Naive thymus-derived CD4-positive, alpha-beta T cell (primary cell): ENCODE results near the gene SNRNP70. TPM values are rescaled to one million over a fixed set of nuclear protein-coding genes. Genes with fewer than 3 reads are reported as not detected.

Experiments
- ATAC-seq: fragments of 150-1000 bp; cut with Tn5 transposase; 2 replicates; pipeline ENCODE4 v1.10.0; 2021; ENCODE audit warnings: mild to moderate bottlenecking, moderate library complexity
- CTCF ChIA-PET: fragments of 350-600 bp; sonication (Branson Sonifier 250); formaldehyde crosslinking; loops from one replicate; lab custom pipeline; 2021; ENCODE audit warnings: antibody characterized with exemption; lab: Charles Lee
- POLR2A ChIA-PET: fragments of 350-600 bp; sonication (Branson Sonifier 250); formaldehyde crosslinking; loops from one replicate; lab custom pipeline; 2021; ENCODE audit warnings: antibody characterized with exemption, inconsistent platforms; lab: Charles Lee
- DNase-seq, 9 donors: peaks; one replicate each; pipeline versions ENCODE4 v3.0.0 to v3.0.0-alpha.2; 2020 to 2022; ENCODE audit warnings: mixed read lengths in 1 of 9
- H3K27ac ChIP-seq: one replicate; pipeline ENCODE4 v1.7.0; 2013; ENCODE audit warnings: mild to moderate bottlenecking, low read depth, low read length, moderate library complexity
- H3K27me3 ChIP-seq, 2 donors: one replicate each; pipeline ENCODE4 v1.7.0; 2013; ENCODE audit warnings: low read length in 2 of 2, mild to moderate bottlenecking in 2 of 2, moderate library complexity in 2 of 2; ENCODE audit not compliant: control insufficient read depth in 2 of 2, insufficient read depth in 2 of 2
- H3K36me3 ChIP-seq, 3 experiments: 1 replicate in 2 of 3; 2 replicates in 1 of 3; pipeline ENCODE4 v1.7.0; 2013; ENCODE audit warnings: low read length in 3 of 3, mild to moderate bottlenecking in 3 of 3, moderate library complexity in 1 of 3; ENCODE audit not compliant: insufficient read depth in 3 of 3, control insufficient read depth in 2 of 3
- H3K4me1 ChIP-seq, 2 donors: one replicate each; pipeline ENCODE4 v1.7.0; 2013; ENCODE audit warnings: low read length in 2 of 2, mild to moderate bottlenecking in 2 of 2, moderate library complexity in 1 of 2; ENCODE audit not compliant: control insufficient read depth in 2 of 2, insufficient read depth in 2 of 2
- H3K4me3 ChIP-seq: 2 replicates; pipeline ENCODE4 v1.7.0; 2013; ENCODE audit warnings: mild to moderate bottlenecking, low read length
- H3K9me3 ChIP-seq, 3 experiments: 1 replicate in 2 of 3; 2 replicates in 1 of 3; pipeline ENCODE4 v1.7.0; 2013; ENCODE audit warnings: low read length in 3 of 3; ENCODE audit not compliant: control insufficient read depth in 2 of 3
- H3K27ac Mint-ChIP-seq, 9 donors: one replicate each; pipeline ENCODE4 v1.8.0; 2020 to 2022; ENCODE audit warnings: mixed read lengths in 9 of 9, mild to moderate bottlenecking in 8 of 9, moderate library complexity in 5 of 9, inconsistent platforms in 2 of 9
- H3K27me3 Mint-ChIP-seq, 5 donors: one replicate each; pipeline ENCODE4 v1.8.0; 2021 to 2022; ENCODE audit warnings: mixed read lengths in 5 of 5, mild to moderate bottlenecking in 1 of 5
- H3K36me3 Mint-ChIP-seq, 5 donors: one replicate each; pipeline ENCODE4 v1.8.0; 2020 to 2022; ENCODE audit warnings: mixed read lengths in 5 of 5, mild to moderate bottlenecking in 3 of 5, inconsistent platforms in 1 of 5
- H3K4me1 Mint-ChIP-seq, 7 donors: one replicate each; pipeline ENCODE4 v1.8.0; 2020 to 2022; ENCODE audit warnings: mixed read lengths in 7 of 7, mild to moderate bottlenecking in 3 of 7, inconsistent platforms in 1 of 7
- H3K4me3 Mint-ChIP-seq, 10 donors: one replicate each; pipeline ENCODE4 v1.8.0; 2020 to 2022; ENCODE audit warnings: mild to moderate bottlenecking in 10 of 10, mixed read lengths in 10 of 10, moderate library complexity in 6 of 10, inconsistent platforms in 2 of 10
- H3K9me3 Mint-ChIP-seq, 11 donors: one replicate each; pipeline ENCODE4 v1.8.0; 2020 to 2022; ENCODE audit warnings: mixed read lengths in 11 of 11, mild to moderate bottlenecking in 4 of 11, inconsistent platforms in 1 of 11, moderate library complexity in 1 of 11
- intact Hi-C, 2 donors: fragments of 100-400 bp; cut with micrococcal nuclease; formaldehyde crosslinking; loops; one replicate each; pipeline ENCODE4 v1.15.1; 2023
- polyA plus RNA-seq, 2 donors: library from polyadenylated mRNA; unstranded; fragments of 300-500 nt; fragmentation: Illumina TruSeq; gene quantifications; one replicate each; pipeline ENCODE4 v1.2.3, GENCODE V29; 2021
- total RNA-seq, 6 experiments: library from RNA in 5 of 6; stranded (reverse) in 5 of 6; gene quantifications; 1 replicate in 5 of 6; 2 replicates in 1 of 6; pipeline ENCODE4 v1.2.3 and lab custom pipeline; 2021 to 2026

The SNRNP70 gene
- total and polyA plus RNA-seq, 7 experiments from 2014 or later: 48.0 to 837 (median 326) TPM

DNA sequence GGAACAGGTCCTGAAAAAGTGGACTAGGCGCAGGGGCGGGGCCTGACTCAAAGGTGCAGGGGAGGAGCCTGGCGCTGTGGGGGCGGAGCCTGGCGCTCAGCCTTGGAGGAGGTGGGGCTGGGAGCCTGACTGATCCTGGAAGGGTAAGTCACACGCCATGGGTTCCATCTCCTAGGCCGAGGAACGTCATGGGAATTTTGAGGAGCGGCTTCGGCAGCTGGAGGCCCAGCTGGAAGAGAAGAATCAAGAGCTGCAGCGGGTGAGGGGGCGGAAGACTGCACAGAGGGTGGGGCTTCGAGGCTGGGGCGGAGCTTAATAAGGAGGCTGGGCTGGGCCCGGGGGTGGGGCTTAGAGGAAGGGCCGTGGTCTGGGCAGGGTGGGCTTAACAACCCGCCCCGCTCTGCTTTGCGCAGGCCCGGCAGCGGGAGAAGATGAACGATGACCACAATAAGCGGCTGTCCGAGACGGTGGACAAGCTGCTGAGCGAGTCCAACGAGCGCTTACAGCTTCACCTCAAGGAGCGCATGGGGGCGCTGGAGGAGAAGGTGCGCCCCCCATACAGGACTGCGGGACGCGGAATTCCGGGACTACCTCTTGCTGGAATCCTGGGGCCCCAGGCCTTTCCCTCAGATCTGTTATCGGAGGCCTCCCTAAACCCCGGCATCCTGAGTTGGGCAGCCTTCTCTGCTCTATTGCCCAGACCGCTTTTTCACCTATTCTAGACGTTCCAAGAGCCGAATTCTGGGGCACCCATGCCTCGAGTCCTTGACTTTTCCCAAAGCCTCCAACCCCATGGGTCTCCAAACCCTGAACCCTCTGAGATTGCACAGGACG, 48.6 kb downstream of the SNRNP70 start:
- H3K27ac Mint-ChIP-seq: peak overlapping the region in 2 of 9 donors; percentile 24 to 79
- H3K9me3 ChIP-seq: no peaks in the 10 kb centered on the region
- peak; percentile 82 for ATAC-seq
- H3K36me3 ChIP-seq: no peaks in the 10 kb centered on the region
- H3K27me3 Mint-ChIP-seq: peaks cover 0 to 4% (median 3%) of the 10 kb centered on the region in 5 donors
- peak overlapping the region; percentile 35 for H3K4me3 ChIP-seq
- ChIA-PET CTCF (interaction anchor here (0.9 kb wide), 2 partner anchors 20 to 35 kb away, joined by 3 read pairs; partner anchors contain the start of gene LIN7B), POLR2A (interaction anchor here (0.6 to 1.9 kb wide), 3 partner anchors 19 to 133 kb away, joined by 4 to 6 read pairs (median 5); no protein-coding TSS in a partner anchor)
- peak overlapping the region; percentile 64 to 90 (median 76) for H3K4me3 Mint-ChIP-seq
- H3K4me1 ChIP-seq: peaks cover under 1 to 15% of the 10 kb centered on the region in 2 donors
- peak in 7 of 9 donors; percentile 39 to 71 (median 42) for DNase-seq
- H3K4me1 Mint-ChIP-seq: peaks cover 2 to 21% (median 13%) of the 10 kb centered on the region in 7 donors
- peaks cover 0 to 4% (median 0%) of the 10 kb centered on the region in 5 donors for H3K36me3 Mint-ChIP-seq
- H3K27me3 ChIP-seq: peaks cover 0 to 3% of the 10 kb centered on the region in 2 donors
- H3K9me3 Mint-ChIP-seq: peaks cover 0 to 2% (median 0%) of the 10 kb centered on the region in 11 donors
- no peak overlapping the region for H3K27ac ChIP-seq
- intact Hi-C loops: no loop called here

DNA sequence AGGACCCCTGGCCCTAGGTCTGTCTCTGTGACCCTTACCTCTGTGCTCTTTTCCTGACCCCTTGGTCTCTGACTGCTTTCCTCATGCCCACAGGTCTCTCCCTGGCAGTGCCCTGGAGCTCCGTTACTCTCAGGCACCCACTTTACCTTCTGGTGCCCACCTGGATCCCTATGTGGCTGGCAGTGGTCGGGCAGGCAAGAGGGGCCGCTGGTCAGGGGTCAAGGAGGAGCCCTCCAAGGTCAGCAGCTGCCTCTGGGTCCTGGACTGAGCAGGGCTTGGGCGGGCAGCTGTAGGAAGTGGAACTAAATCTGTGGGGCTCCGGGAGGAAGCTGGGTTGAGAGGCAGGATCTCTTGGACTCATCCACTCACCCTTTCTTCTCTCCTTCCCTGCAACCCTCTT, 50.4 kb downstream of the SNRNP70 start:
- Histone ChIP-seq H3K4me1 (peaks cover 0 to 15% of the 10 kb centered on the region in 2 donors), H3K36me3 (no peaks in the 10 kb centered on the region), H3K4me3 (no peak overlapping the region), H3K9me3 (no peaks in the 10 kb centered on the region), H3K27ac (no peak overlapping the region), H3K27me3 (peaks cover 0 to 3% of the 10 kb centered on the region in 2 donors)
- DNase-seq (no peak), ATAC-seq (no peak)
- ChIA-PET CTCF (interaction anchor here (0.8 kb wide), 1 partner anchor 28 kb away, joined by 4 read pairs; no protein-coding TSS in a partner anchor), POLR2A (interaction anchor here (0.6 to 1.1 kb wide), 3 partner anchors 21 to 294 kb away, joined by 3 to 7 read pairs (median 3); no protein-coding TSS in a partner anchor)
- H3K27ac Mint-ChIP-seq: no peak overlapping the region
- H3K36me3 Mint-ChIP-seq: peaks cover 0 to 4% (median 0%) of the 10 kb centered on the region in 5 donors
- H3K27me3 Mint-ChIP-seq: peaks cover 0 to 4% (median 3%) of the 10 kb centered on the region in 5 donors
- H3K4me3 Mint-ChIP-seq: peak overlapping the region in 2 of 10 donors; percentile 3 to 56
- peaks cover 0 to 2% (median 0%) of the 10 kb centered on the region in 11 donors for H3K9me3 Mint-ChIP-seq
- peaks cover 0 to 19% (median 11%) of the 10 kb centered on the region in 7 donors for H3K4me1 Mint-ChIP-seq
- intact Hi-C loops: no loop called here

DNA sequence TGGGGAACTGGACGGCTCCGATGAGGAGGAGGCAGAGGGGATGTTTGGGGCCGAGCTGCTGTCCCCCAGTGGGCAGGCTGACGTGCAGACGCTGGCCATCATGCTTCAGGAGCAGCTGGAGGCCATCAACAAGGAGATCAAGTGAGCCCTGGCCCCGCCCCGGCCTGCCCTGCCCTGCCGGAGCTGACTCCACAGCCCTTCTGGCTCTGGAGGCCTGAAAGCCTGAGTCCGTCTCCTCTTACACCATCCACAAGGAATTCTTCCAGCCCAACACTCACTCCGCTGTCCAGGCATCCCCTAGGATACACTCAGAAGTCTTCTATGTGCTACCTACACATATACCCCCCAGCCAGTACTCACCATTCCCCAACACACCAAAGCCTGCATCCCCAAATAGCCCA, 51.5 kb downstream of the SNRNP70 start:
- H3K4me3 Mint-ChIP-seq: peak overlapping the region in 1 of 10 donors; percentile 10
- H3K9me3 Mint-ChIP-seq: peaks cover 0 to 2% (median 0%) of the 10 kb centered on the region in 11 donors
- no peak for ATAC-seq
- no peak overlapping the region for H3K4me3 ChIP-seq
- peaks cover 0 to 15% of the 10 kb centered on the region in 2 donors for H3K4me1 ChIP-seq
- no peak overlapping the region for H3K27ac Mint-ChIP-seq
- DNase-seq: no peak
- H3K27me3 ChIP-seq: peaks cover 0 to 3% of the 10 kb centered on the region in 2 donors
- ChIA-PET POLR2A (interaction anchor here (1.1 kb wide), 1 partner anchor 39 kb away, joined by 7 read pairs; no protein-coding TSS in a partner anchor), CTCF (no interaction called here)
- H3K9me3 ChIP-seq: no peaks in the 10 kb centered on the region
- intact Hi-C loops: no loop called here
- peaks cover 5 to 25% (median 17%) of the 10 kb centered on the region in 7 donors for H3K4me1 Mint-ChIP-seq
- H3K36me3 Mint-ChIP-seq: peaks cover 0 to 4% (median 0%) of the 10 kb centered on the region in 5 donors
- H3K27ac ChIP-seq: no peak overlapping the region
- no peaks in the 10 kb centered on the region for H3K36me3 ChIP-seq
- H3K27me3 Mint-ChIP-seq: peaks cover 0 to 9% (median 4%) of the 10 kb centered on the region in 5 donors

DNA sequence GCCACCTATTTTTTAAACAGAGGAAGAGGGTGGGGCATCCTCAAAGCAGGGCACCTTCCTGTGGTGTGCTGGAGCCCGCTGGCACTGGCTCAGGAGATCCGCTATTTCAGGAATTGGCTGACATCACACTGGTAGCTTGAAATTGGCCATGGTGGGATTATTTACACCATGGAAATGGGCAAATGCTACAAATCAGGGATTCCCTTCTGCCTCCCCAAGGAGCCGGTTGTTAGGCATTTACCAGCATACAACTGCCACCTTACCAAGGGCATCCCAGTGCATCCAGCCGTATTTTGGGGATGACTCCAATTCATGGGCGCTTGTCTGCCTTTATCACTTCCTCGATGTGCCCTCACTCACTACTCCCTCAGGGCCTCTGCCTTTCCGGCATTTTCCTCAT, 55.7 kb downstream of the SNRNP70 start:
- H3K4me1 Mint-ChIP-seq: peaks cover 17 to 29% (median 26%) of the 10 kb centered on the region in 7 donors
- no peak for ATAC-seq
- POLR2A ChIA-PET: interaction anchor here (0.6 kb wide), 1 partner anchor 338 kb away, joined by 5 read pairs; no protein-coding TSS in a partner anchor
- Histone ChIP-seq H3K27ac (no peak overlapping the region), H3K4me3 (no peak overlapping the region), H3K27me3 (no peaks in the 10 kb centered on the region), H3K4me1 (peaks cover 0 to 6% of the 10 kb centered on the region in 2 donors), H3K9me3 (no peaks in the 10 kb centered on the region), H3K36me3 (no peaks in the 10 kb centered on the region)
- CTCF ChIA-PET: interaction anchor here (0.6 to 0.8 kb wide), 3 partner anchors 57 to 395 kb away, joined by 3 to 6 read pairs (median 3); no protein-coding TSS in a partner anchor
- peaks cover 0 to 4% (median 0%) of the 10 kb centered on the region in 5 donors for H3K36me3 Mint-ChIP-seq
- peaks cover 0 to 1% (median 0%) of the 10 kb centered on the region in 11 donors for H3K9me3 Mint-ChIP-seq
- peak overlapping the region in 2 of 10 donors; percentile 37 to 39 for H3K4me3 Mint-ChIP-seq
- DNase-seq: no peak
- peaks cover 8 to 29% (median 25%) of the 10 kb centered on the region in 5 donors for H3K27me3 Mint-ChIP-seq
- intact Hi-C loops: loop anchor here (10.0 kb wide), 2 partner anchors 304 to 346 kb away; partner anchors contain the start of gene SLC17A7 (in 1 of the 2)
- no peak overlapping the region for H3K27ac Mint-ChIP-seq

DNA sequence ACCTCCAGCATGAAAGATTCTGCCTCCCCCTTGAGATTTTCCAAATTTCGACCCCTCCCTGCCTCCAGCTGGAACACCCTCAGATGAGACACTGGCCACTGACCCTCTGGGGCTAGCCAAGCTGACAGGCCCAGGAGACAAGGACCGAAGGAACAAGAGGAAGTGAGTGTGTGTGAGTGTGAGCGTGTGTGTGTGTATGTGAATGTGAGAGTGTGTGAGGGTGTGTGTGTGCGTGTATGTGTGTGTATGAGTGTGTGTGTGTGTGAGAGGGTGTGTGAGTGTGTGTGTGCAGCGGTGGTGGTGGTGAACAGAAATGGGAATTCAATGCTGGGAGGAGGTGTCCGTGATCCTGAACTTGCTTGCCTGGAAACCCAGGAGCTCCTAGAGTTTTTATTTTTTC, 56.1 kb downstream of the SNRNP70 start:
- no peak overlapping the region for H3K27ac ChIP-seq
- H3K4me1 Mint-ChIP-seq: peaks cover 17 to 29% (median 27%) of the 10 kb centered on the region in 7 donors
- ChIA-PET CTCF (interaction anchor here (0.7 to 0.8 kb wide), 2 partner anchors 141 to 395 kb away, joined by 3 to 6 read pairs; no protein-coding TSS in a partner anchor), POLR2A (no interaction called here)
- DNase-seq: no peak
- H3K36me3 ChIP-seq: no peaks in the 10 kb centered on the region
- peak overlapping the region in 5 of 10 donors; percentile 0 to 77 (median 37) for H3K4me3 Mint-ChIP-seq
- peaks cover 0 to 7% of the 10 kb centered on the region in 2 donors for H3K4me1 ChIP-seq
- H3K27me3 Mint-ChIP-seq: peaks cover 10 to 32% (median 27%) of the 10 kb centered on the region in 5 donors
- peaks cover 0 to 1% (median 0%) of the 10 kb centered on the region in 11 donors for H3K9me3 Mint-ChIP-seq
- no peaks in the 10 kb centered on the region for H3K27me3 ChIP-seq
- peak overlapping the region in 1 of 9 donors; percentile 41 for H3K27ac Mint-ChIP-seq
- H3K9me3 ChIP-seq: no peaks in the 10 kb centered on the region
- H3K4me3 ChIP-seq: no peak overlapping the region
- intact Hi-C loops: loop anchor here (10.0 kb wide), 2 partner anchors 303 to 347 kb away; partner anchors contain the start of gene SLC17A7 (in 1 of the 2)
- peaks cover 0 to 4% (median 0%) of the 10 kb centered on the region in 5 donors for H3K36me3 Mint-ChIP-seq
- no peak for ATAC-seq
